Peyer's patch (tissue), 4 donors: ENCODE measurements around the gene NES.

Source experiments
- CTCF ChIP-seq, 6 experiments: fragments of 450-650 bp in 4 of 6; fragments of 200-600 bp in 2 of 6; sonication (generic) in 1 of 6; IDR thresholded peaks; one replicate each; pipeline ENCODE4 v1.5.1; 2017 to 2019; ENCODE audit warnings: antibody characterized with exemption in 6 of 6, mild to moderate bottlenecking in 3 of 6, moderate library complexity in 1 of 6
- POLR2A ChIP-seq, 2 donors: fragments of 450-650 bp; IDR thresholded peaks; one replicate each; pipeline ENCODE4 v1.5.1; 2017; ENCODE audit warnings: antibody characterized with exemption in 2 of 2, mild to moderate bottlenecking in 2 of 2, moderate library complexity in 2 of 2

GRCh38 chr1:156619582-156619955 lies 57.6 kb downstream of the NES start:
- no peak for TF ChIP-seq CTCF (IDR thresholded peaks at IDR 0.05)
- no peak for TF ChIP-seq POLR2A (IDR thresholded peaks at IDR 0.05)
